ENCODE data around the gene RAB3IP. TPM values are rescaled to one million over a fixed set of nuclear protein-coding genes. Genes with fewer than 3 reads are reported as not detected.
A peak's percentile ranks its signal among the peaks of the same experiment; 100 is the strongest.
"Not testable (repeated sequence)": the region's sequence is repeated elsewhere in the genome, so short reads cannot be mapped to it uniquely, and the experiment has no call there.

Gene RAB3IP
- total RNA-seq, 2 donors from 2014 or later, result 37.8 to 38.7 TPM

DNA sequence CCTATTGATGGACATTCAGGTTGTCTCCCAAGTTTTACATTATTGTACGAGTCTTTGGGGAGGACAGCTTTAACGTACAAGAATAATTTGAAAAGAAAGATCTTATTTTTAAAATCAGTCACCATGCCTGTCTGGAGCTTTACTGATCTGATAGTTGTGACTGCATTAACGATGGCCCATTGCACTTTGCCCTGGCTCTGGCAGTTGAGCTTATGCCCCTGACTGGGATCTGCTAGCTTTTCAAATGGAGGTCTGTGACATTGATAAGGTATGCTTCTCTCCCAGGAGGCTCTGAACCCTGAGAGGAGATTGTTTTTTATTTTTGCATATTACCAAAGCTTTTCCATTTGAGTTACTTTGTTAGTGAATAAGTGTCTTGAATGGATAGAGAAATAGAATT lies 17.9 kb upstream of the RAB3IP start:
- Mint-ChIP-seq H3K36me3 (ENCODE audit: insufficient read depth in 2 of 2) (no peaks in the 10 kb centered on the region), H3K9me3 (no peaks in the 10 kb centered on the region), H3K27me3 (ENCODE audit: low read depth) (peaks cover 9% of the 10 kb centered on the region), H3K27ac (no peak overlapping the region), H3K4me1 (ENCODE audit: low read depth) (no peaks in the 10 kb centered on the region), H3K4me3 (no peak overlapping the region)
- no peak for ATAC-seq (replicated peaks in 1 of 2)
- no peak for DNase-seq

DNA sequence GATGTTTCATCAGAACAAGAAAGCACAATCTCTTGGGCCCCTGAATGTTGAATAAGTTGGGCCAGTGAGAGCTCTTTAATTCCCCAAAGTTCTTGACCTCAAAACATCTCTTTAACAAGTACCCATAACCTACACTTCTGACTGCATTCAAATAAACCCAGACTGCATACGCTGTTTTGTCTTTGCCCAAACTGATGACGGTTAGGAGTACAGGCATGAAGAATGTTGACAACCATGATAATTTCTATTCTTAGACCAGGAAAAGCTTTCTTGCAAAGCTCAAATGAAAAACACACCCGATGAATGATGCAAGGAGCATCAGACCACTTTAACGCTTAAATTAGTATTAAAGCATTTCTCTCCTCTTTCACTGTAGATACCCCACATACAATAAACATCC lies 11.7 kb upstream of the RAB3IP start:
- Mint-ChIP-seq H3K36me3 (ENCODE audit: insufficient read depth in 2 of 2) (no peaks in the 10 kb centered on the region), H3K27ac (no peak overlapping the region), H3K4me1 (ENCODE audit: low read depth) (no peaks in the 10 kb centered on the region), H3K27me3 (ENCODE audit: low read depth) (peaks cover 14% of the 10 kb centered on the region), H3K4me3 (no peak overlapping the region), H3K9me3 (no peaks in the 10 kb centered on the region)
- ATAC-seq (replicated peaks in 1 of 2) (no peak), DNase-seq (no peak)

DNA sequence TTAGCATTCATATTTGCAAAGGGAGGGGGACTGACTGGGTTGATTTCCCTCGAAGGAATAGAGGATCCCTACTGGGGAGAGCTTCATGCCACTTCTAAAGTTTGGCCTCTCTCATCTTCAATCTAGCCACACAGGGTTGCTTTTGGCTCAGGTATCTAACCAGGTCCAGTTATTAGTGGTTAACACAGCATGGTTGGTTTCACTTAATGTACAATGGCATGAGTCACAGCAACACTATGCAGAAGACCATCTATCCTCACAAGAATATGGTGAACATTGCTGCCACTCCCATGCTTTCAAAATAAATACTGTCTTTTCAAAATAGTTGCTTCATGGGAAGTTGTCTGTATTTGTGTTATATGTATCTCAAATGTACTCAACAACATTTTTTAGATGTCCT lies 6.6 kb upstream of the RAB3IP start:
- no peak for DNase-seq
- ATAC-seq (replicated peaks in 1 of 2), result no peak
- Mint-ChIP-seq H3K4me1 (ENCODE audit: low read depth) (no peaks in the 10 kb centered on the region), H3K9me3 (no peaks in the 10 kb centered on the region), H3K36me3 (ENCODE audit: insufficient read depth in 2 of 2) (no peaks in the 10 kb centered on the region), H3K4me3 (no peak overlapping the region), H3K27me3 (ENCODE audit: low read depth) (peaks cover 19% of the 10 kb centered on the region), H3K27ac (no peak overlapping the region)

GRCh38 chr12:69733638-69734037 lies 5.0 kb upstream of the RAB3IP start:
- DNase-seq (no peak), ATAC-seq (replicated peaks in 1 of 2) (no peak)
- Mint-ChIP-seq H3K9me3 (no peaks in the 10 kb centered on the region), H3K27me3 (ENCODE audit: low read depth) (peaks cover 25% of the 10 kb centered on the region), H3K36me3 (ENCODE audit: insufficient read depth in 2 of 2) (no peaks in the 10 kb centered on the region), H3K27ac (no peak overlapping the region), H3K4me3 (no peak overlapping the region), H3K4me1 (ENCODE audit: low read depth) (peaks cover 4% of the 10 kb centered on the region)

DNA sequence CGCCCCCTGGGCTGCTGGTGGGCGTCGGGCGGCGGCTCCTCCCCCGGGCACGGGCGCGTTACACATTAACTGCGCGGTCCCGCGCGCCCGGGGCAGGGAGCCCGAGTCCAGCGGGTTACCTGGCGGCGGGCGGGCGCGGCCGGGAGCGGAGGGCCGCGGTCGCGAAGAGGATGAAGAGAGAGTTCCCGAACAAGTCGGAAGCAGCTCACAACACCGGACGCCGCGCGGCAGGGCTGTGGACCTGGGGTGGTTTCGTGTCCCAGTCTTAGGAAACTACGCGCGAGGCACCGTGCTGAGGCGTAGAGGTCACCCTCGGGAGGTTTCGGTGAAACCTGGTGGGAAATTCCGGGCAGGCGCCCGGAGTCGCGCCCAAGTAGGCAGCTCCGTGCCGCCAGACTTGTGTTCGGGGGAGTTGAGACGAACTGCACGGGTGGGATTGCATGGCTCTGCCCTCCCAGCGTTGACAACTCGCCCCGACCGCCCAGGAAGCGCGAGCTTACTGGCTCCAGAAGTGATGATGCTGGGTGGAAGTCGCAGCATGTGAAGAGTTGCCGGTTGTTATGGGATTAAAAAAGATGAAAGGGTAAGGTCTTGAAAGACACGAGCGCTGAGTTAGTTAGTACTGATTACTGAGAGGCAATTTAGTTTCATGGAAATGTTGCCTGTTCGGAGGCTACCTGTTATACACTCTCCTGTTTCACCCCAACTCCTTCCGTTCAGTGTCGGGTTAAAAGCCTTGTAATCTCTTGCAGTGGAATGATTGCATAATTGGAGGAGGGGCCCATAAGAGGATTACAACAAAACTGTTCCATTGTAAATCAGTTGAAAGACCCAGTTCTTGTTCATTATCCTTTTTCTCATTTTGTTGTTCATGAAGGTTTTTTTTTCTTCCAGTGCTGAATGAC lies 879 bp downstream of the RAB3IP start:
- ATAC-seq (replicated peaks in 1 of 2), result peak; percentile 35 to 37
- Mint-ChIP-seq H3K4me1 (ENCODE audit: low read depth) (peaks cover 30% of the 10 kb centered on the region), H3K9me3 (no peaks in the 10 kb centered on the region), H3K27me3 (ENCODE audit: low read depth) (peaks cover 10% of the 10 kb centered on the region), H3K36me3 (ENCODE audit: insufficient read depth in 2 of 2) (peaks cover 0 to 3% of the 10 kb centered on the region in 2 donors), H3K4me3 (peak overlapping the region; percentile 78 to 88), H3K27ac (peak overlapping the region; percentile 62)
- DNase-seq, result peak; percentile 57 to 61

GRCh38 chr12:69744109-69744508 lies 5.4 kb downstream of the RAB3IP start:
- Mint-ChIP-seq H3K4me1 (ENCODE audit: low read depth) (peaks cover 32% of the 10 kb centered on the region), H3K27me3 (ENCODE audit: low read depth) (no peaks in the 10 kb centered on the region), H3K4me3 (no peak overlapping the region), H3K9me3 (no peaks in the 10 kb centered on the region), H3K27ac (no peak overlapping the region), H3K36me3 (ENCODE audit: insufficient read depth in 2 of 2) (peaks cover 3% of the 10 kb centered on the region in 2 donors)
- no peak for DNase-seq
- ATAC-seq (replicated peaks in 1 of 2), result no peak

DNA sequence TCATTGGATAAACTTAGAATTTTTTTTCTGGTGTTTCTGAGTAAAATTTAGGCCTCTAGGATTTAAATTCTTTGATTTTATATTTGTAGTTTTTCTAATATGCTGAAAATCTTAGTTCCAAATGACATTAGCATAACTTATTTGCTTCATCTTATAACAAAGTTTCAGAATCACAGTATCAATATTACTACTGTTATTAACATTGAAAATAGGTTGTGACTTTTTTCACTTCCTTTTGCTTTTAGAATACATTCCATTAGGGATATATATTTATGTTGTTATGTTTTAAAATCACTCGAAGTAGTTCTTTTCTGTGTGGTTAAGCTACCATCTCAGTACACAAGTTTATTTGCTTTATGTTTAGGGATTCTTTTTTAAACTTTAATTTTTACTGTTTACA lies 12.8 kb downstream of the RAB3IP start:
- ATAC-seq (replicated peaks in 1 of 2) (no peak), DNase-seq (no peak)
- no peaks in the 10 kb centered on the region for H3K27me3 Mint-ChIP-seq (ENCODE audit: low read depth)
- no peak overlapping the region for H3K4me3 Mint-ChIP-seq
- H3K27ac Mint-ChIP-seq, result no peak overlapping the region
- no peaks in the 10 kb centered on the region for H3K4me1 Mint-ChIP-seq (ENCODE audit: low read depth)
- no peaks in the 10 kb centered on the region for H3K9me3 Mint-ChIP-seq
- peaks cover 3 to 8% of the 10 kb centered on the region in 2 donors for H3K36me3 Mint-ChIP-seq (ENCODE audit: insufficient read depth in 2 of 2)

DNA sequence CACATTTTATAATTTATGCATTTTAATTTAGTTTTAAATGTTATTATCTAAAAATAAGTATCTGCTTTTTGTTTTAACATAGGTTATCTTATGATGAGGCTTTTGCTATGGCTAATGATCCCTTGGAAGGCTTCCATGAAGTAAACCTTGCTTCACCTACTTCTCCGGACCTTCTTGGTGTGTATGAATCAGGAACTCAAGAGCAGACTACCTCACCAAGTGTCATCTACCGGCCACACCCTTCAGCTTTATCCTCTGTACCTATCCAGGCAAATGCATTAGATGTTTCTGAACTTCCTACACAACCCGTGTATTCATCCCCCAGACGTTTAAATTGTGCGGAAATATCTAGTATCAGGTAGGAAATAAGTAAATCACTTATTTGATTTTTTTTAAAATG lies 16.6 kb downstream of the RAB3IP start:
- Mint-ChIP-seq H3K27me3 (ENCODE audit: low read depth) (no peaks in the 10 kb centered on the region), H3K27ac (no peak overlapping the region), H3K9me3 (peaks cover 2 to 6% of the 10 kb centered on the region in 2 donors), H3K36me3 (ENCODE audit: insufficient read depth in 2 of 2) (peaks cover 13 to 29% of the 10 kb centered on the region in 2 donors), H3K4me3 (no peak overlapping the region), H3K4me1 (ENCODE audit: low read depth) (no peaks in the 10 kb centered on the region)
- ATAC-seq (replicated peaks in 1 of 2), result no peak
- no peak for DNase-seq

GRCh38 chr12:69756088-69756755 lies 17.6 kb downstream of the RAB3IP start:
- DNase-seq, result no peak
- Mint-ChIP-seq H3K9me3 (peaks cover 5 to 8% of the 10 kb centered on the region in 2 donors), H3K4me3 (no peak overlapping the region), H3K27ac (no peak overlapping the region), H3K36me3 (ENCODE audit: insufficient read depth in 2 of 2) (peaks cover 18 to 38% of the 10 kb centered on the region in 2 donors), H3K27me3 (ENCODE audit: low read depth) (no peaks in the 10 kb centered on the region), H3K4me1 (ENCODE audit: low read depth) (no peaks in the 10 kb centered on the region)
- no peak for ATAC-seq (replicated peaks in 1 of 2)

GRCh38 chr12:69758105-69758504 lies 19.4 kb downstream of the RAB3IP start:
- Mint-ChIP-seq H3K27ac (peak overlapping the region; percentile 28), H3K9me3 (peaks cover 5 to 8% of the 10 kb centered on the region in 2 donors), H3K4me1 (ENCODE audit: low read depth) (no peaks in the 10 kb centered on the region), H3K27me3 (ENCODE audit: low read depth) (no peaks in the 10 kb centered on the region), H3K4me3 (no peak overlapping the region), H3K36me3 (ENCODE audit: insufficient read depth in 2 of 2) (peaks cover 23 to 45% of the 10 kb centered on the region in 2 donors)
- DNase-seq (no peak), ATAC-seq (replicated peaks in 1 of 2) (no peak)

DNA sequence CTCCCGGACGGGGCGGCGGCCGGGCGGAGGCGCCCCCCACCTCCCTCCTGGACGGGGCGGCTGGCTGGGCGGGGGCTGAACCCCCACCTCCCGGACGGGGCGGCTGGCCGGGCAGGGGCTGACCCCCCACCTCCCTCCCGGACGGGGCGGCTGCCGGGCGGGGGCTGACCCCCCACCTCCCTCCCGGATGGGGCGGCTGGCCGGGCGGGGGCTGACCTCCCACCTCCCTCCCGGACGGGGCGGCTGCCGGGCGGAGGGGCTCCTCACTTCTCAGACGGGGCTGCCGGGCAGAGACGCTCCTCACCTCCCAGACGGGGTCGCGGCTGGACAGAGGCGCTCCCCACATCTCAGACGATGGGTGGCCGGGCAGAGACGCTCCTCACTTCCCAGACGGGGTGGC lies 20.9 kb downstream of the RAB3IP start:
- not testable (repeated sequence) for H3K27me3 Mint-ChIP-seq (ENCODE audit: low read depth); H3K4me1 Mint-ChIP-seq (ENCODE audit: low read depth); DNase-seq; H3K4me3 Mint-ChIP-seq; H3K27ac Mint-ChIP-seq; ATAC-seq (replicated peaks in 1 of 2)
- peaks cover 7 to 12% of the 10 kb centered on the region in 2 donors for H3K9me3 Mint-ChIP-seq
- H3K36me3 Mint-ChIP-seq (ENCODE audit: insufficient read depth in 2 of 2), result peaks cover 29 to 56% of the 10 kb centered on the region in 2 donors

- H3K27ac Mint-ChIP-seq, result peak overlapping the region; percentile 33
- H3K4me1 Mint-ChIP-seq (ENCODE audit: low read depth), result no peaks in the 10 kb centered on the region
- peaks cover 14 to 27% of the 10 kb centered on the region in 2 donors for H3K9me3 Mint-ChIP-seq
- H3K36me3 Mint-ChIP-seq (ENCODE audit: insufficient read depth in 2 of 2), result peaks cover 49 to 77% of the 10 kb centered on the region in 2 donors
- DNase-seq (no peak), ATAC-seq (replicated peaks in 1 of 2) (no peak)
- H3K4me3 Mint-ChIP-seq, result no peak overlapping the region
- H3K27me3 Mint-ChIP-seq (ENCODE audit: low read depth), result no peaks in the 10 kb centered on the region
These were observed 26.9 kb downstream of the RAB3IP start for GRCh38 chr12:69765515-69765914.

GRCh38 chr12:69766260-69766659 lies 27.6 kb downstream of the RAB3IP start:
- Mint-ChIP-seq H3K9me3 (peaks cover 16 to 28% of the 10 kb centered on the region in 2 donors), H3K36me3 (ENCODE audit: insufficient read depth in 2 of 2) (peaks cover 48 to 71% of the 10 kb centered on the region in 2 donors), H3K27me3 (ENCODE audit: low read depth) (no peaks in the 10 kb centered on the region), H3K27ac (no peak overlapping the region), H3K4me3 (no peak overlapping the region), H3K4me1 (ENCODE audit: low read depth) (no peaks in the 10 kb centered on the region)
- no peak for DNase-seq
- no peak for ATAC-seq (replicated peaks in 1 of 2)
